ENCODE data around the gene NELL2. TPM values are rescaled to one million over a fixed set of nuclear protein-coding genes. Genes with fewer than 3 reads are reported as not detected.

Gene NELL2
- total and polyA plus RNA-seq, 2 donors from 2014 or later = 0.30 to 3.3 TPM

GRCh38 chr12:44497044-44497443, 379.1 kb downstream of the NELL2 start:
- Histone ChIP-seq H3K36me3 (ENCODE audit: control insufficient read depth in 2 of 3, insufficient read depth in 3 of 3, low read length in 3 of 3) (no peaks in the 10 kb centered on the region), H3K9ac (ENCODE audit: low read length in 3 of 3) (no peak overlapping the region), H3K27me3 (ENCODE audit: control insufficient read depth, insufficient read depth, low read length) (no peaks in the 10 kb centered on the region), H3K27ac (ENCODE audit: low read depth in 2 of 2, low read length in 2 of 2) (no peak overlapping the region), H3K4me3 (ENCODE audit: low read length in 3 of 3) (no peak overlapping the region), H3K9me3 (ENCODE audit: control insufficient read depth in 2 of 3, insufficient read depth in 1 of 3, low read length in 3 of 3) (no peaks in the 10 kb centered on the region), H3K4me1 (ENCODE audit: control insufficient read depth in 2 of 3, insufficient read depth in 2 of 3, low read depth in 1 of 3, low read length in 3 of 3) (no peaks in the 10 kb centered on the region)
- intact Hi-C loops (cut with DNase I) = no loop called here
- DNase-seq (no peak), FAIRE-seq (no peak)
- TF ChIP-seq CTCF (IDR thresholded peaks at IDR 0.05; ENCODE audit: borderline replicate concordance, extremely low read depth, insufficient read depth) = no peak

- TF ChIP-seq CTCF (IDR thresholded peaks at IDR 0.05; ENCODE audit: borderline replicate concordance, extremely low read depth, insufficient read depth) = no peak
- H3K27me3 ChIP-seq (ENCODE audit: control insufficient read depth, insufficient read depth, low read length) = no peaks in the 10 kb centered on the region
- no peaks in the 10 kb centered on the region for H3K4me1 ChIP-seq (ENCODE audit: control insufficient read depth in 2 of 3, insufficient read depth in 2 of 3, low read depth in 1 of 3, low read length in 3 of 3)
- DNase-seq (no peak), FAIRE-seq (no peak)
- no peak overlapping the region for H3K27ac ChIP-seq (ENCODE audit: low read depth in 2 of 2, low read length in 2 of 2)
- intact Hi-C loops (cut with DNase I) = no loop called here
- no peak overlapping the region for H3K9ac ChIP-seq (ENCODE audit: low read length in 3 of 3)
- no peaks in the 10 kb centered on the region for H3K9me3 ChIP-seq (ENCODE audit: control insufficient read depth in 2 of 3, insufficient read depth in 1 of 3, low read length in 3 of 3)
- H3K4me3 ChIP-seq (ENCODE audit: low read length in 3 of 3) = no peak overlapping the region
- no peaks in the 10 kb centered on the region for H3K36me3 ChIP-seq (ENCODE audit: control insufficient read depth in 2 of 3, insufficient read depth in 3 of 3, low read length in 3 of 3)
Observed at GRCh38 chr12:44490181-44490580, 385.9 kb downstream of the NELL2 start.

GRCh38 chr12:44488180-44488579, 387.9 kb downstream of the NELL2 start:
- Histone ChIP-seq H3K4me1 (ENCODE audit: control insufficient read depth in 2 of 3, insufficient read depth in 2 of 3, low read depth in 1 of 3, low read length in 3 of 3) (no peaks in the 10 kb centered on the region), H3K9ac (ENCODE audit: low read length in 3 of 3) (no peak overlapping the region), H3K27me3 (ENCODE audit: control insufficient read depth, insufficient read depth, low read length) (no peaks in the 10 kb centered on the region), H3K36me3 (ENCODE audit: control insufficient read depth in 2 of 3, insufficient read depth in 3 of 3, low read length in 3 of 3) (no peaks in the 10 kb centered on the region), H3K27ac (ENCODE audit: low read depth in 2 of 2, low read length in 2 of 2) (no peak overlapping the region), H3K9me3 (ENCODE audit: control insufficient read depth in 2 of 3, insufficient read depth in 1 of 3, low read length in 3 of 3) (peaks cover 0 to 4% (median 0%) of the 10 kb centered on the region in 3 donors), H3K4me3 (ENCODE audit: low read length in 3 of 3) (no peak overlapping the region)
- intact Hi-C loops (cut with DNase I) = no loop called here
- no peak for DNase-seq
- no peak for TF ChIP-seq CTCF (IDR thresholded peaks at IDR 0.05; ENCODE audit: borderline replicate concordance, extremely low read depth, insufficient read depth)
- FAIRE-seq = no peak

GRCh38 chr12:44484862-44485261, 391.3 kb downstream of the NELL2 start:
- H3K4me1 ChIP-seq (ENCODE audit: control insufficient read depth in 2 of 3, insufficient read depth in 2 of 3, low read depth in 1 of 3, low read length in 3 of 3) = no peaks in the 10 kb centered on the region
- H3K27ac ChIP-seq (ENCODE audit: low read depth in 2 of 2, low read length in 2 of 2) = no peak overlapping the region
- no peak overlapping the region for H3K4me3 ChIP-seq (ENCODE audit: low read length in 3 of 3)
- no peaks in the 10 kb centered on the region for H3K36me3 ChIP-seq (ENCODE audit: control insufficient read depth in 2 of 3, insufficient read depth in 3 of 3, low read length in 3 of 3)
- DNase-seq (no peak), FAIRE-seq (no peak)
- H3K9ac ChIP-seq (ENCODE audit: low read length in 3 of 3) = no peak overlapping the region
- TF ChIP-seq CTCF (IDR thresholded peaks at IDR 0.05; ENCODE audit: borderline replicate concordance, extremely low read depth, insufficient read depth) = no peak
- H3K27me3 ChIP-seq (ENCODE audit: control insufficient read depth, insufficient read depth, low read length) = no peaks in the 10 kb centered on the region
- intact Hi-C loops (cut with DNase I) = no loop called here
- H3K9me3 ChIP-seq (ENCODE audit: control insufficient read depth in 2 of 3, insufficient read depth in 1 of 3, low read length in 3 of 3) = peaks cover 0 to 4% (median 0%) of the 10 kb centered on the region in 3 donors
